ENCODE measurements around the gene WRAP73.
A peak's percentile ranks its signal among the peaks of the same experiment; 100 is the strongest.

The WRAP73 gene

DNA sequence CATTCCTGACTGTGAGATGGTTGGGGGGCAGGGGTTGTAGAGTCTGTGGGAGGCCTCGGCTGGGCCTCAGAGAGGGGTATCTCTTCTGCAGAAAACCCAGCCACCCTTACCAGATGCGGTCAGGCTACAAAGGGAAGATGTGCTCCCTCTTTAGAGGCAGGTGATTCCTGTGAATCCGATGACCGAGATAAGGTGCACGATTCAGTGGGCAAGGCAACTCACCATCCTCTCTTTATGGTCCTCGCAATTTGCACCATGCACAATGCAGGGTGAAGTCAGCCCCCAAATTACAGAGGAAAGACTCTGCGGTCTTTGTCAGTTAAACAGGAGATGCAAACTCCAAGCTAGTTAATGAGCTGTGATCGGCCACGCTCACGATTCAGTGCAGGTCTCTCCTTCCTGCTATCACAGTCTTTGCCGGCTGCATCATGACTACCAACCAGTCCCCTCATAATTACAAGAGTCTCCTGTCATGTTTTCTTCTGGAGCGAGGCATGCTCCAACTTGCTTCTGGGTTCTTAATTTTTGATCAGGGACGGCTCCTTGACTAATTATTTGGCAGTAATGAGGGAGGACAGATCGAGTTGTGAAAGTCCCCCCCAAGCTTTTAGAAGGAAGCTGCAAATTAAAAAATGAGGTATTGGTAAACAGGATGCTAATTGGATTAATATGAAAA, 14.9 kb upstream of the WRAP73 start:
- DNase-seq = no peak

DNA sequence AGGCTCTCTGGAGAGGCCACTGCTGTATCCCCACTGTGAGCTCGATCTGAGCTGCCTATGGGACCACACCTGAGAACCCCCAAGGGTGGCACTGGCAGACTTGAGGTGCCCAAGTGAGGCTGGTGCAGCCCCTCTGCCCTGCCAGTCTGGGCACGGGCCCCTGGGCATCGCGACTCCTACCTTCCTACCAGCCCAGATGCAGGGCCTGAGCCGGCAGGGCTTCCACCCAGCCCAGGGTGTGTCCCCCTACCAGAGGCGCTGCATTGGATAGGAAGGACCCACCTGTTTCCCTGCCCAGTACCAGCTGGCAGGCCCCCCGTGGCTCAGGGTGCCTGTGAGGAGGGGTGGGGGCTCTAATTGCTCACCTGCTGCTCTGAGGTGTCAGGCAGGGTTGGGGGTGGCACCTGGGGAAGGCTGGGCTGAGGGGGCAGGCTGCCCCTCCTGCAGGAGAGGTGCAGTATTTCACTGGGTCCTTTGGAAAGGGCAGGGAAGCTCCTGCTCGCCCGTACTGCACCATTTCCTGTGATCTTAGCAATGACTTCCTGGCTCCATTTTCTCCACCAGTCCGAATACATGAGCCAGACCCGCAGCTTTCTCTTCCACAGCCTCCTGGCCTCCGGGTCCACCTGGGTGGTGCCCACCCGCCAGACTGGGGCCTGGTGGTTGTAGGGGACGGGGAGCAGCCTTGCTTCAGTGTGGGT, 14.2 kb upstream of the WRAP73 start:
- DNase-seq = no peak

DNA sequence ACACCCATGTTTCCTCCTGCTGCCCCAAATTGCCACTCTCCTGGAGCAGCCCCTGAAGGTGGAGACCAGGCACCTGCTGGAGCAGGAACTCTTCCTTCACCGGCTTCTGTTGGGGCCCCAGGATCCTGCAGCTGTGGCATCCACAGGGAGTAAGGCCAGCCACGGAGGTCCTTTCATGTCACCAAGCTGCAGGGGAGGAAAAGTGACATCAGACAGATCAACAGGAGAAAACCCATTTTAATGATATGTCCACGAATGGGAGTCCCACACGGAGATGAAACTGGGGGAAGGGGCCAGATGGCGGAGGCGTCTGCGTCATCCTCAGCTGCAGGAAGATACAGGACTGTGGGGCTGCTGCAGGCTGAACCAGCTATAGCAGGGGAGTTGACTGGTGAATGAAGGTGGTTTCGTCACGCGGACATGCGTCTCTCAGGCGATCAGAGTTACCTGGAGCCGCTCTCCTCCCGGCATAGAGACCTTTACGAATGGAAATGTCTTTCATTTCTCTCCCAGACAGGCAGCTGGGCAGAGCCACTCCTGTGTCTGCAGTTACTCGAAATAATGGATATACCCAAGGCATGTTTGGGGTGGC, 12.3 kb upstream of the WRAP73 start:
- no peak for DNase-seq

DNA sequence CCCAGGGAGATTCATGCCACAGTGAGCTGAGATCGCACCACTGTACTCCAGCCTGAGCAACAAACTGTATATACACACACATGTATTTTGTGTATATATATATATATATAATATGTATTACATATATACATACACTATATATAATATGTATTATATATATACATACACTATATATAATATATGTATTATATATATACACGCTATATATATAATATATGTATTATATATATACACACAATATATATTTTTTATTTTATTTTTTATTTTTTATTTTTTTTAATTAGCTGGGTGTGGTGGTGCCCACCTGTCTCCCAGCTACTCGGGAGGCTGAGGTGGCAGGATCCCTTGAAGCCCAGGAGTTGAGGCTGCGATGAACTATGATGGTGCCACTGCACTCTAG, 11.7 kb upstream of the WRAP73 start:
- DNase-seq = no peak

DNA sequence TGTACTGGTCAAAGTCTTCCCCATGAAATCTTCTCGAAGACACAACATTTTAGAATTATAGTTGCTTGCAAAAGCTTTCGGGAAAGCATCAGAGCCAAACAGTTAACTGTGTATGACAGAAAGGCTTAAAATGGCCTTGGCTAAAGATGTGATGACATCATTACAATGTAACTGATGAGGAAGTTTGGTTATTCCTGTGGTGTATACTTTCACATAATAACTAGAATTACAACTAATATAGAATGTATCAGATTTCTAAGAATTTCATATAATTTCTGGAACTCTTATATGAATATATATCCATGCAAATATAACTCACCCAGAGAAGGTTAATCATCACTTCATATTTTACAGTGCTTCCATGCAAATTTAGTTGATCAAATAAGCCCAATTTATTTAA, 10.8 kb upstream of the WRAP73 start:
- peak; percentile 32 for DNase-seq

DNA sequence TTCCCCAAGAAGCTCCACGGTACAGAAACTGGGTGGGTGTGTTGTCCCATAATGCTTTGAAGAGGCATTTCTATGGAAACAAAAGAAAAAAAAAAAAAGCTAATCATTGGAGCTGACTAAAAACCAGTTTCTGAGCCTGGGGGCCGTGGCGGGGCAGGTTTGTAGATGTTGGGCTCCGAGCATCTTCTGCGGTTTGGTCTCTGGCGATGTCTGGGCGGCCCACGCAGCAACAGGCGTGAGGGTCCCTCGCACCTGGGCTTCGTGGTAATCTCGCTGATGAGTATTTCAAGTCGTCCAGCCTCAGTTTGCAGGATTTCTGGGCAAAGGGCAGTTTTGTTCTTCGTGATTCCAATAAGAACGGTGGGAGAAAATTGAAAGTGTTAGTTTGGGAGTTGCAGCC, 9.2 kb upstream of the WRAP73 start:
- no peak for DNase-seq

DNA sequence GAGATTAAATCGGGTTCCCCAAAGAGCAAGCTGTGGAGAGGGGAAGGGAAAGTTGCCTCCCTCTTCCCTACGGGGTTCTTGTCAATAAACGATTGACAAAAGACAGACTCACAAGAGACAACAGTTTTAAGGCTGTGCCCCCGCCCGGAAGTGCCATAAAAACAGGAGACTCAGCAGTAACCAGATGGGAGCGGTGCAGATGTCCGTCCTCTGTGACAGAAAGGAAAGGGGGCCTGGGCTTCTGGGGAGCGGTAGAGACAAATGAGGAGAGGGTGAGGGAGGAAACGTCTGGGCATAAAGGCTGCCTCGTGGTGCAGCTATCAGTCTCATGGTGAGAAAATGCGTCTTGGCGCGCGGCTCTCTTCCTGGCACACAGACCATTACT, 8.3 kb upstream of the WRAP73 start:
- no peak for DNase-seq

DNA sequence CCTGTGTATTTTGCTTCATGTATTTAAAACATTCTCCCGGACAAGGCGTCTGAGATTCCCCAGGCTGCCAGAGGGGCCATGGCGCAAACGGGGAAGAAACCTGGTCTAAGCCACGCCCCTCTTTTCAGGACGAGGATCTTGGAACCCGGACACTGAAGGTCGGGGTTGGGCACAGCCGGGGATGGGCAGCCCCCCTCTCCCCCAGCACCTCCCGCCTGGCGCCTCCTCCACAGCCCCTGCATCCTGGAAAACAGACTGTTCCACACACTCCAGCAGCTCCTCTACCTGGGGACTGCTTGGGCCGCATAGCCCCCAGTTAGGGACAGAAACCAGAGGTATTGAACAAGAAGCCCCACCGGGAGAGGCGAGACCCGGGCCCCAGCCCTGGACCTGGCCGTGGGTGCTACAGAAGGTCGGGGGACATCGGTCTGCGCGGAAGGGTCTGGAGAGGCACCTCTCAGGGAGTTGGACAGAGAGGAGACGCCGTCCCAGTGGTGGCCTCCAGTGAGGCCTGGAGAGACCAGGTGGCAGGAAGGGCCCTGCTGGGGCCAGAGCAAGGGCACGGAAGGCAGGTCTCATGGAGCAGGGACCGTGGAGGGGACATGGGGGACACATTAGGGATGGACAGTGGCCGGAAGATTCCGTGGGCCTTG, 7.8 kb upstream of the WRAP73 start:
- no peak for DNase-seq

DNA sequence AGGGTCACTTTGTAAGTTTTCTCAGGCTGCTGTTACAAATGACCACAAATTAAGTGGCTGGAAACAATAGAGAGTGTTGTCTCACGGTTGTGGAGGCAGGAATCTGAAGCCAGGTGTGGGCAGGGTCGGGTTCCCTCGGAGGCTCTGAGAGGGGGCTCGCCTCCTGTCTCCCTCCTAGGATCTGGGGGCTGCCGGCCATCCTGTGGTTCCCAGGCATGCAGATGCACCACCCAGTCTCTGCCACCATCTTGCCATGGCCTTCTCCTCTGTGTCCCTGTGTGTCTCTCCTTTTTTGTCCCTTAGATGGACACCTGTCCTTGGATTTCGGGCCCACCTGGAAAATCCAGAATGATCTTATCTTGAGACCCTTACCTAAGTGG, 7.2 kb upstream of the WRAP73 start:
- no peak for DNase-seq

DNA sequence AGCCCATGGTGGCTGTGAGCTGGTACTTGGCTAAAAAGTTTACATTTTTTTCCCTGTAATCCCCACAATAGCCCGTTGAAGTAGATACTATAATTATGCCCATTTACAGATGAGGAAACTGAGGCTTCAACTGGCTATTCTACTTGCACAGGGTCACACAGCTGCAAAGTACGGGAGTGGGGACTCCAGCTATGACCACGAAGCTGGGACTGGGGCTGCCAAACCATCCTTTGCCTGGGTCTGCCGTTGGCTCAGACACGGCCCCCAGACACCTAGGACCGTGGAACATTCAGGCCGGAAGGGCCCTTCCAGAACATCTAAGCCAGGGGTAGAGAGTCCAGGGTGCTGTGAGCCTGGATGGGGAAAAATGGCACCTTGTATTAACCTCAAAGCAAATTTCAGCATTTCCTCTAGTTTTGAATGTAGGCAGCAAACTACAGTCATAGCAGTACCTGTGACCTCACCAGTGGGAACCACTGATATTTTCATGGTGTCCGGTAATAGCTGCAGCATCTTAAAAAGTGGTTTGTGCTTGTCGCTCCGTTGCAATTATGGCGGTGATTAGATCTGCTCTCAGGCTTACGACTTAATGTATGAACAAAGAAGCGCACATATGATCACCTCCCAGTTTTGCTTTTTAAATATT, 6.7 kb upstream of the WRAP73 start:
- peak; percentile 71 for DNase-seq

DNA sequence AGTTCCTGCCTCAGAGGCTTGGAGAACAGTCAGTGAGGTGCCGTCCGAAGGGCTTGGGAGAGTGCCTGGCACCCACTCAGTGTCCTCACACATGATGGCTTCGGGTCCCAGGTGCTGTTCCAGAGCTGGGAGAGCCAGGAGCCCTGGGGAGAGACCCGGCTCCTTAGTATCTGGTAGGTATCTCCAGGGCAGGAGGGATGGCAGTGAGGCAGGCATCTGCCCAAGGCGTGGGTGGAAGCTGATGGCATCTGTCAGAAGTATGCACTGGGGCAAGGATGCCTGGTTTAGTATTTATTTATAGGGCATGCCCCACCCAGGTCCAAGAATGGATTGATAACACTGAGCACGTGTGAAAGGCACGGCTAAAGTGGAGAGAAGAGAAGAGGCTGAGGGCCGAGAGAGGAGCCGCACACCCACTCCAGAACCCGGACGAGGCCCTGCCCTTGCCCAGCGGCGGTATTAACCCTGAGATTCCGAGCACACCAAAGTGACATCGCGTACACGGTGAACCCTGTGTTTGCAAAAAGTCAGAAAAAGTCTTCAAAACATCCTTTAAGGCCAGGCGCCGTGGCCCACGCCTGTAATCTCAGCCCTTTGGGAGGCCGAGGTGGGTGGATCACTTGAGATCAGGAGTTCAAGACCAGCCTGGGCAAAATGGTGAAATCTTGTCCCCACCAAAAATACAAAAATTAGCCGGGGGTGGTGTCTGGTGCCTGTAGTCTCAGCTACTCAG, 4.8 kb upstream of the WRAP73 start:
- DNase-seq = no peak

DNA sequence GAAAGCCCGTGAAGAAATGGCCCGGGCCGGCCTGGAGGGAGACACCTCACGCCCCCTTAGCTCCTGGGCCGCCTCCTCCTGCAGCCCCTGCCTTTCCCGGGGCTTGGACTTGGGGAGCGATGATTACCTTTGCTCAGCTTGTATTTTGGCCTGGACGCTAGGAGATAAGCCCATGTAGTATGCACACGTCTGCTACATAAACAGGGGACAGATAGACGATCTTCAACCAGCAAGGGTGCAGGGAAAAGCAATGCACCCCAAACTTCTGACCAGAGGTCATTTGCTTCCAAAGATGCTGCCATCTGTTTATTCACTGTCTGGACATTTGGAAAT, 3.3 kb upstream of the WRAP73 start:
- DNase-seq = no peak

DNA sequence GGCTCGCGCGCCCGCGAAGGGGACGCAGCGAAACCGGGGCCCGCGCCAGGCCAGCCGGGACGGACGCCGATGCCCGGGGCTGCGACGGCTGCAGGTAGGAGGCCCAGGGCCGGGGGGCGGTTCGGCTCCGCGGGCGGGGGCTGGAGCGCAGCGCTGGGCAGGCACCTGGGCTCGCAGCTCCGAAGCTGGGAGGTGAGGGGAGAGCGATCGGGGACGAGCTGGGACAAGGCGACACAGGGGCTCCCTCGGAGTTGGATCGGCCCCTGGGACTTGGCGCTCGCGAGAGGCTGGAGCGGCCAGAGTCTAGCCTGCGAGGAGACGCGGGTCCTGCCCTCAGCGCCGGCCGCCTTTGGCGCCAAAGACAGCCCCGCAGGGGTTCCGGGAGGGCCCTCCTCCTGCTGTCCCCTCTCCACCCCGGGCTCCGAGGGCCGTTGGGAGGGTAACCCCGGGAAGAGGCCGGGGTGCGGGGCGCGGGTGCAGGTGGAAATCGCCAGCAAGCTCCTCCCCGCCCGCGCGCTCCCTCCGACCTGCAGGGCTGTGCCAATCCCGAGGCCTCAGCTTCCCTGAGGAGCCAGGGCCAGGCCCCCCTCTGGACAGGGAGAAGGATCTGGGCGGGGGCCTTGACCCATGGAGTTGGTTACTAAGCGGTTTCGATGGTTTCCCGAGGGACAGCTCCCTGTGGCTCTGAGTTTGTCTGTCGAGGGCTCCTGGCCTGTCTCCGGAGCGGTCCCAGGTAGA, 2.8 kb upstream of the WRAP73 start:
- no peak for DNase-seq

DNA sequence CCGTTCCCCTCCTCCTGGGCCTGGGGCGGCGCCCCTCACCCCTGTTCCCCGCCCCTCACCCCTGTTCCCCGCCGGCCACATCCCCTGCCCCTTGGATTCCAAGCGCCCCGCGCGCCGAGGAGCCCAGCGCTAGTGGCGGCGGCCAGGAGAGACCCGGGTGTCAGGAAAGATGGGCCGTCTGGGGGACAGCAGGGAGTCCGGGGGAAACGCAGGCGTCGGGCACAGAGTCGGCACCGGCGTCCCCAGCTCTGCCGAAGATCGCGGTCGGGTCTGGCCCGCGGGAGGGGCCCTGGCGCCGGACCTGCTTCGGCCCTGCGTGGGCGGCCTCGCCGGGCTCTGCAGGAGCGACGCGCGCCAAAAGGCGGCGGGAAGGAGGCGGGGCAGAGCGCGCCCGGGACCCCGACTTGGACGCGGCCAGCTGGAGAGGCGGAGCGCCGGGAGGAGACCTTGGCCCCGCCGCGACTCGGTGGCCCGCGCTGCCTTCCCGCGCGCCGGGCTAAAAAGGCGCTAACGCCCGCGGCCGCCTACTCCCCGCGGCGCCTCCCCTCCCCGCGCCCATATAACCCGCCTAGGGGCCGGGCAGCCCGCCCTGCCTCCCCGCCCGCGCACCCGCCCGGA, 2.1 kb upstream of the WRAP73 start, which contains the start of gene TP73:
TP73 (plus strand) TSS at position 587 of the 618 bp plus-strand sequence. CDS start 29,850 bp downstream, outside the sequence.
- DNase-seq = no peak

DNA sequence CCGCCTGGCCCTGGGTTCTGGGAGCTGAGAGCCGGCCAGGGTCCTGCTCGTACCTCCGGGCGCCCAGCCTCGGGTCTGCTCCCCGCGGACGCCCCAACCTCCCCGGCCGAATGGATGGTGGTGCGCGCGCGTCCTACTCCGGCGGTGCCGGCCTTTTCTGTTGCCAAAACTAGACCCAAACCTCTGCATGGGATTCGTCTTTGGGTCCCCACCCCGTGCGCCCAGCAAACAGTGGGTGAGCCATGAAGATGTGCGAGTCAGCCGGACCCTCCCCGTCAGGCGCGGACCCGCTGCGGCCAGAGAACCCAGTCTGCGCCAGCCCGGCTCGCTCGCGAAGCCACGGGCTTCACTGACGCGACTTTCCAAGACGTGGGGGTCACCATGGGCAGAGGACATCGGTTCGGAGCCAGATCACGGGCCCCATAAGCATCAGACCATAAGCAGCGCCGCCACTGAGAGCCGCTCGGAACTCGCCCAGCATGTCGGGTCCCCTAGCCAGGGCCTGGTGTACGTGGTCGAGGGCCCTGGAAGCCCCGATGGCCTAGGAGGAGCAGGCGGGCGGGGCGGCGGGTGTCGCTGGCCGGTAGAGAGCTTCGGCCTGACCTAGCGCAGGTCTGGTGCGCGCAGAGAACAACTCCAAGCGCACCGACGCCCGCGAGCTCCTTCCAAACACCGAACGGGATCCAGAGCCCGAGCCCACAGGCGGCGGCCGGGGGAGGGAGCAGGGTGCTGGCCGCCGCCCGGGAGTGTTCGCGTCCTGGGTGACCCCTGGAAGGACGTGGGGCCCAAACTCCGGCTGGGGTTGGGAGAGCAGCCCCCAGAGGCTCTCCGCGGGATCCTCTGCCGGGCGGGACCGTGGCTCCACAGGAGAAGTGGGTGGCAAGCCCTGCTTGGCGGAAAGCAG, 1.4 kb upstream of the WRAP73 start:
- no peak for DNase-seq

DNA sequence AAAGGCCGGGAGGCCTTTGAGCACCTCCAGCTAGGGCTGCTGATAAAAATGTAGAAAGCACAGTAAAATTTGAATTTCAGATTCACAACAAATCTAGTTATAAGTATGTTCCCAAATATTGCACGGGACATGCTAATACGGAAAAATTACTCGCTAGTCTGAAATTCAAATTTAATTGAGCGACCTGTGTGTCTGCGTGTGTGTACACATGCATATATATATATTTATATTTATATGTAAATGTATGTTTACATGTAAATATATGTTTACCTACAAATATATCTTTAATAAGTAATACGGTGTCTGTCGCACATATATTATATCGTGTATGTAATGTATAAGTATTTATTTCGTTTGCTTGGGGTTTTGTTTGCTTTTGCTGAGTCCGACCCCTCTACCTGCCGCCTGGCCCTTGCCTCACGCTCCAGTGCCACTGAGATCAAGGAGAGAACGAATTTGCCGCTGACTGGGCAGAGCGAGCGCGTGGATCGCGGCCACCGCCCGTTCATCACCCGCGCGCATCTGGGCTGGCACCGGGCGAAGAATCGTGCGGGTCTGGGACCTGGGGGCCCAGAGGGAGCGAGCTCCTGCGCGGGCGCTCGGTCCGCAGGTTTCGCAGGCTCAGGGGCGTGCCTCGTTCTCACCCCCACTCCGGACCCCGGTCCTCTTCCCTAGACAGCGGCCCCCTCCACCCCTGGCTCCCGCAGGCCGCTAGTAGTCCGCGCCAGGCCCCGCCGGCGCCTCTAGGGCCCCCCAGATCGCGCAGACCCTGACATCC, 534 bp upstream of the WRAP73 start:
- no peak for DNase-seq

DNA sequence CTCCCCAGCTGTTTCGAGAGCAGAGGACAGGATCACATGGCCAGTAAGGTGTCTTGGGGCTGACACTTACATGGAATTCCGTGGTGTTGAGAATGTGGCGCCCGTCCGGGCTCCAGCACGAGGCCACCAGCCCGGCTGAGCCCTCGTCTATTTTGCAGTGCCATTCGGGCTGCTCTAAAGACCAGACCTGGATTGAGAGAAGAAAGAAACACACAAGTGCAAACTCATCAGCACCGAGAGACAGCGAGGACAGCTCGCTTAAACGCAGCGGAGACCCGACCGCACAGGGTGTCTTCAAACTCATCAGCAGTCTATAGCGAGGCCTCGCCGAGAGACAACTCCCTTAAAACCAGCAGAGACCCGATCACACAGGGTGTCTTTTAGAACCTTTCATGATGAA, 3.3 kb downstream of the WRAP73 start:
- DNase-seq = no peak

DNA sequence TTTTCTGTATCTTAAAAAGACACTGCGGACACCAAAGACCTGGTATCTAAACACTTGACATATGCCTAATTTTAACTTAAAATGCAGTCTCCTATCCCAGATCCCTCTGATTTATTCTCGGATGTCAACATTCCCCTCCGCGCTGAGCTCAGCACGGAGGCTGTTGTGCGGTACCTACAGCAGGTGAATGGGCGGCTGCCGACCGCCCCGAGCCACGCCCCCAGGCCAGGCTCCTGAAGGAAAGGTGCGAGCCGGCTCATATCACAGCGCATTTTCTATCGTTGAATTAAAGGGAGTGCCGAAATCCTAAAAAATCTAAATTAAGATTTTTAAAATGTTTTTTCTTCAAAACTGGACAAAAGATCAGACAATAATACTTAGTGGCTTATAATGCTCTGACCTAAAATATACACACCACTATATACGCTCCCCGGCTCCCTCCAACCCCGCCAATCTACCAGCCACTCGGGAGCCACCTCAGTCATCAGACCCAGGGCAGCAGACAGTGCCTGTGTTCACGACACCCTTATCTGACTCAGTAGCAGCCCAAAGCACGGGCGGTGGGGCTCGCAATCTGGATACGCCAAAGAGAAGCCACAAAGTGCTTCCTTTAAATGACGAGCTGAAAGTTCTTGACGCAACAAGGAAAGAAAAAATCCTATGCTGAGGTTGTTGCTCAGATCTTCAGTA, 4.1 kb downstream of the WRAP73 start:
- DNase-seq = no peak

DNA sequence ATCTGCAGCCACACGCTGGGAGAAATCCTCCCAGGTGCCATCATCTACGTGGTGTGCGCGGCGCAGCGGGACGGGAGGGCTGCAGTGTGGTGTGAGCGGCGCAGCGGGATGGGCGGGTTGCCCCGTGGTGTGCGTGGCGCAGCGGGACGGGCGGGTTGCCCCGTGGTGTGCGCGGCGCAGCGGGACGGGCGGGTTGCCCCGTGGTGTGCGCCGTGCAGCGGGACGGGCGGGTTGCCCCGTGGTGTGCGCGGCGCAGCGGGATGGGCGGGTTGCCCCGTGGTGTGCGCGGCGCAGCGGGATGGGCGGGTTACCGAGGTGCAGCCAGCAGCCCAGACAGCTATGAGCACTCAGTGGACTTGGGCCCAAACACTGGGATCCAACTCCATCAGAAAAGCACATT, 4.7 kb downstream of the WRAP73 start:
- no peak for DNase-seq

Data from activated CD4-positive, alpha-beta T cell treated with anti-CD3 and anti-CD28 coated beads, Interleukin-2, amount 50 U/mL, for 16 hours (primary cell).